OCI-LY1 (cell line): Measurements from ENCODE around the gene SFXN2.
A peak's percentile ranks its signal among the peaks of the same experiment; 100 is the strongest.

Experiments used
- H2AFZ ChIP-seq: fragments of 200-600 bp; sonication (generic), shearing (Covaris generic); 2 replicates; pipeline ENCODE4 v1.6.0; 2014; ENCODE audit warnings: antibody characterized with exemption, mild to moderate bottlenecking, low read length
- H3F3A ChIP-seq: fragments of 200-600 bp; sonication (generic), shearing (Covaris generic); 2 replicates; pipeline ENCODE4 v1.6.0; 2014; ENCODE audit warnings: mild to moderate bottlenecking, antibody characterized with exemption, low read length, moderate library complexity; ENCODE audit not compliant: insufficient read depth
- H3K27ac ChIP-seq: fragments of 200-600 bp; sonication (generic); 2 replicates; pipeline ENCODE4 v1.5.1; 2014; ENCODE audit warnings: low read length, mixed run types, mild to moderate bottlenecking, low read depth; ENCODE audit not compliant: poor library complexity, severe bottlenecking
- H3K27me3 ChIP-seq: fragments of 200-600 bp; sonication (generic); 2 replicates; pipeline ENCODE4 v1.6.0; 2014; ENCODE audit warnings: antibody characterized with exemption, mild to moderate bottlenecking, low read length, moderate library complexity; ENCODE audit not compliant: insufficient read depth
- H3K36me3 ChIP-seq: fragments of 200-600 bp; sonication (generic); 2 replicates; pipeline ENCODE4 v1.6.1; 2014; ENCODE audit warnings: mild to moderate bottlenecking, antibody characterized with exemption, low read length, moderate library complexity, mixed read lengths; ENCODE audit not compliant: insufficient read depth
- H3K4me1 ChIP-seq: fragments of 200-600 bp; sonication (generic); 2 replicates; pipeline ENCODE4 v1.5.1; 2014; ENCODE audit warnings: mild to moderate bottlenecking, low read length, moderate library complexity; ENCODE audit not compliant: insufficient read depth, severe bottlenecking
- H3K4me2 ChIP-seq: fragments of 200-600 bp; sonication (generic), shearing (Covaris generic); 2 replicates; pipeline ENCODE4 v1.6.1; 2014; ENCODE audit warnings: low read length
- H3K4me3 ChIP-seq: fragments of 200-600 bp; sonication (generic); 2 replicates; pipeline ENCODE4 v1.5.1; 2014; ENCODE audit warnings: low read length, low read depth, mild to moderate bottlenecking, mixed read lengths; ENCODE audit not compliant: poor library complexity, severe bottlenecking
- H3K79me2 ChIP-seq: fragments of 200-600 bp; shearing (Covaris generic); 2 replicates; pipeline ENCODE4 v1.6.1; 2016; ENCODE audit warnings: mixed run types, low read length, mixed read lengths; ENCODE audit not compliant: insufficient read depth
- H3K9ac ChIP-seq: fragments of 200-600 bp; sonication (generic), shearing (Covaris generic); 2 replicates; pipeline ENCODE4 v1.6.1; 2014; ENCODE audit warnings: mild to moderate bottlenecking, low read length, mixed read lengths
- H3K9me2 ChIP-seq: fragments of 200-600 bp; sonication (generic), shearing (Covaris generic); 2 replicates; pipeline ENCODE4 v1.6.1; 2014; ENCODE audit warnings: low read depth, mild to moderate bottlenecking, low read length, mixed read lengths
- H3K9me3 ChIP-seq: fragments of 200-600 bp; shearing (Covaris generic); 2 replicates; pipeline ENCODE4 v1.6.1; 2014; ENCODE audit warnings: low read length, mixed read lengths
- H4K20me1 ChIP-seq: fragments of 200-600 bp; sonication (generic), shearing (Covaris generic); 2 replicates; pipeline ENCODE4 v1.6.0; 2016; ENCODE audit warnings: mild to moderate bottlenecking, low read length; ENCODE audit not compliant: insufficient read depth
- EZH2 ChIP-seq: fragments of 200-600 bp; sonication (generic), shearing (Covaris generic); IDR thresholded peaks from 2 replicates; pipeline ENCODE4 v1.8.0; 2017; ENCODE audit warnings: borderline replicate concordance, mixed run types, mild to moderate bottlenecking, antibody characterized with exemption, low read length, moderate library complexity, mixed read lengths
- TF ChIP-seq, protein P1 (sequence below): fragments of 200-600 bp; sonication (generic), shearing (Covaris generic); IDR thresholded peaks from 2 replicates; pipeline ENCODE4 v1.5.1; 2017; ENCODE audit warnings: mild to moderate bottlenecking, antibody characterized with exemption, low read length, moderate library complexity, mixed read lengths

SFXN2 gene

DNA sequence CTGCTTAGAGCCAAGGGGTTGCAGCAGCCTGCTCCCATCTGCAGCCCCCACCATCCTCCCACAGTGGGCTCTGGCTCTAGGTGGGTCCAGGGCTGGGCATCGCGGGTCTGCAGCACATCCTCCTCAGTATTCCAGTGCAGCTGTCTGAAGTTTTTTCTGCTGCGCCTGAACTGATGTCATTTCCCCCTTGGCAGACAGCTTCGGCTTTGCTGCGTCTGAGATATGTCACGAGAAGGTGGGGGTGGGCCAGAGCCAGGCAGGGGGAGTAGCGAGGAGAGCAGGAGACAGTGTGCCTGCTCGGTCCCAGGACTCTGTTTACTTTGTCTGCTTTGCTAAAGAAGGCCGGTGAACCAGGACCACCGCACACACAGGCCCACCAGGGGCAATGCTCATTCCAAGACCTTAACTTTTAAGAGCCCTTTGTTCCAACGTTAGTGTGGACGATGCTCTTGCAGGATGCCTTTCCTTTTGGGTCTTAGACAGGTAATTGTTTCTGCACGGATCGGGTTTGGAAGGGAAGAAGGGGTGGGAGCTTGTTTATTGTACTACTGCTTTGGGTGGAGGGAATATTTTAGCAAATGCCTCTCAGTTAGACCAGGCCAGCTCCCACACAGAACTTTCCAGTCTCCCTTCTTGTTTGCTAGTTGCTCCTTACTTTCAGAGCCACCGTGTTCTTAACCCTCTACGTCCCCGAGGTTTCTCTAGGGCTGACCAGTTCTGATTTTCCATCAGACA lies 61.7 kb downstream of the SFXN2 start:
- Histone ChIP-seq H3K4me2 (no peak overlapping the region), H3K9ac (no peak overlapping the region), H3F3A (no peaks in the 10 kb centered on the region), H3K27me3 (no peaks in the 10 kb centered on the region), H3K4me1 (peaks cover 27% of the 10 kb centered on the region), H3K36me3 (no peaks in the 10 kb centered on the region), H3K4me3 (no peak overlapping the region), H3K27ac (peak overlapping the region; percentile 19), H2AFZ (no peak overlapping the region), H3K9me2 (no peaks in the 10 kb centered on the region), H3K9me3 (no peaks in the 10 kb centered on the region), H4K20me1 (no peaks in the 10 kb centered on the region), H3K79me2 (no peaks in the 10 kb centered on the region)
- TF ChIP-seq EZH2, result no peak
- TF ChIP-seq, protein P1, sequence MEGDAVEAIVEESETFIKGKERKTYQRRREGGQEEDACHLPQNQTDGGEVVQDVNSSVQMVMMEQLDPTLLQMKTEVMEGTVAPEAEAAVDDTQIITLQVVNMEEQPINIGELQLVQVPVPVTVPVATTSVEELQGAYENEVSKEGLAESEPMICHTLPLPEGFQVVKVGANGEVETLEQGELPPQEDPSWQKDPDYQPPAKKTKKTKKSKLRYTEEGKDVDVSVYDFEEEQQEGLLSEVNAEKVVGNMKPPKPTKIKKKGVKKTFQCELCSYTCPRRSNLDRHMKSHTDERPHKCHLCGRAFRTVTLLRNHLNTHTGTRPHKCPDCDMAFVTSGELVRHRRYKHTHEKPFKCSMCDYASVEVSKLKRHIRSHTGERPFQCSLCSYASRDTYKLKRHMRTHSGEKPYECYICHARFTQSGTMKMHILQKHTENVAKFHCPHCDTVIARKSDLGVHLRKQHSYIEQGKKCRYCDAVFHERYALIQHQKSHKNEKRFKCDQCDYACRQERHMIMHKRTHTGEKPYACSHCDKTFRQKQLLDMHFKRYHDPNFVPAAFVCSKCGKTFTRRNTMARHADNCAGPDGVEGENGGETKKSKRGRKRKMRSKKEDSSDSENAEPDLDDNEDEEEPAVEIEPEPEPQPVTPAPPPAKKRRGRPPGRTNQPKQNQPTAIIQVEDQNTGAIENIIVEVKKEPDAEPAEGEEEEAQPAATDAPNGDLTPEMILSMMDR, result no peak

DNA sequence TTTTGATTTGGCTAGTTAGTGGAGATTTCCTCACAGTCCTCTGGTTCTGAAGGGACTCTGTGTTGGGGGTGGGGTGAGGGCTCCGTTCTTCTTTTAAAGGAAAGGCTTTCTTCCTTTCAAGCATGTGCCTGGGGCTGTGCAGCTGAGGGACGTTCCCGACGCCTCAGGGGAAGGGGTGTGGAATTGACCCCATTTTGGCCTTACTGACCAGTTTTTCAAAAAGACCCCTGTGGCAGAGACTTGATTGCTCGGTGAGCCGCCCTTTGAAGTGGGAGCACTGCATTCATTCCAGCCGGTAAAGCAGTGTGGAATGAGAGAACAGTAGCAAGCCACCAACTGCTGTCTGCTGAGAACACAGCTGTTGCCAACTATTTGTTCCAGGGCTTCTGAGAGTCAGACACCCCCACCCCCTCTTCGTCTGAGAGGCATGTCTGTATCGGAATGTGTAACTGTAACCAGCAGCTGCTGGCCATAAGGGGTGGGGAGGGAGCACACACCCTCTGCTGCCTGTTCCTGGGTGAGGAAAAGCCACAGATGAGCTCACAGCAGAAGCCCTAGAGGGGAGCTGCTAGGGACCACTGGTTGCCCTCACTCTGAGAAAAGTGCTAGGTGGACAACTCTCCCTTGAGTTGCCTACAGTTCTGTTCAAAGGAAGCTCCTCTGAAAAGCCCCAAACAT lies 62.5 kb downstream of the SFXN2 start:
- Histone ChIP-seq H3K9me3 (no peaks in the 10 kb centered on the region), H3K27ac (peak overlapping the region; percentile 25), H2AFZ (no peak overlapping the region), H3K36me3 (no peaks in the 10 kb centered on the region), H4K20me1 (no peaks in the 10 kb centered on the region), H3K4me2 (no peak overlapping the region), H3K4me3 (no peak overlapping the region), H3K9me2 (no peaks in the 10 kb centered on the region), H3F3A (no peaks in the 10 kb centered on the region), H3K4me1 (peaks cover 25% of the 10 kb centered on the region), H3K27me3 (no peaks in the 10 kb centered on the region), H3K79me2 (no peaks in the 10 kb centered on the region), H3K9ac (no peak overlapping the region)
- TF ChIP-seq, protein P1, result no peak
- no peak for TF ChIP-seq EZH2

DNA sequence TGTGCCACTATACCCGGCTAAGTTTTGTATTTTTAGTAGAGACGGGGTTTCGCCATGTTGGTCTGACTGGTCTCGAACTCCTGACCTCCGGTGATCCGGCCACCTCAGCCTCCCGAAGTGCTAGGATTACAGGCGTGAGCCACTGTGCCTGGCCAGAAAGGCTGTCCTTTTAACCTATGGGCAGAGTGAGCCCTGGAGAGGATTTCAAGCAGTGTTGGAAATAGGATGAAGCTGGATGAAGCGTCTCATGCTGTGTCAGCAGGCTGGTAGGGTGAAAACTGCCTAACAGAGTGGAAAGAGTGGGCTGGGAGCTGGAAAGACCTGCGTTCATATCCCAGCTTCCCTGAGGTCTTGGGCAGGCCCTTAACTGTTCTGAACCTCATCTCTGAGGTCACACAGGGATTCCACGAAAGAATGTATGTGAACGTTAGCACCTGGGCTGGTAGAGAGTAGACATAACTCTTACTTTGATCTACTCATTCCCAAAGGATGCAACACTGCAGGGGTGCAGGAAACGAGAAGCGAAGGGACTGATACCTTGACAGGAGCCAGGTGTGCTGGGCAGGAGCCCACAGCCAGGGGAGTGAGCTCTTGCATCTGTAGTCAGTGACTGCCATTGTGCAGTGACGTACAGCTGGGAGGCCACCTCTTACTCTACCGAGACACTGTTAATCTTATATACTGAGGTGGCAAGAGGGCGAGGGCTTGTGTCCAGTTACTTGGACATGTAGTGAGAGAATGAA lies 63.4 kb downstream of the SFXN2 start:
- Histone ChIP-seq H4K20me1 (no peaks in the 10 kb centered on the region), H3K9me3 (no peaks in the 10 kb centered on the region), H3K36me3 (no peaks in the 10 kb centered on the region), H3K9me2 (no peaks in the 10 kb centered on the region), H3K4me2 (no peak overlapping the region), H3K4me3 (no peak overlapping the region), H3F3A (no peaks in the 10 kb centered on the region), H3K27me3 (no peaks in the 10 kb centered on the region), H3K79me2 (no peaks in the 10 kb centered on the region), H2AFZ (no peak overlapping the region), H3K27ac (no peak overlapping the region), H3K9ac (no peak overlapping the region), H3K4me1 (peaks cover 17% of the 10 kb centered on the region)
- TF ChIP-seq, protein P1, result no peak
- no peak for TF ChIP-seq EZH2
